AG04449 (cell line): Measurements from ENCODE around the gene FATE1.

Experiments
- CTCF ChIA-PET: fragments of 350-600 bp; formaldehyde crosslinking; extraction: SDS; loops from one replicate; lab custom pipeline; 2021; ENCODE audit warnings: antibody characterized with exemption; lab: Yijun Ruan, JAX
- POLR2A ChIA-PET: fragments of 400-600, 350-600 bp; formaldehyde crosslinking; extraction: SDS; loops from one replicate; lab custom pipeline; 2020; ENCODE audit warnings: antibody characterized with exemption, inconsistent platforms; lab: Yijun Ruan, JAX
- DNase-seq: peaks from one replicate; pipeline ENCODE4 v3.0.0-alpha.2; 2010; ENCODE audit warnings: low read depth, low spot score
- H3K4me3 ChIP-seq: 2 replicates; pipeline ENCODE4 v1.5.1; 2011; ENCODE audit warnings: low read depth, mild to moderate bottlenecking, control low read depth, low read length
- TF ChIP-seq, protein P1 (sequence below): IDR thresholded peaks from one replicate; pipeline ENCODE4 v1.5.1; 2011; ENCODE audit warnings: mild to moderate bottlenecking, moderate library complexity, low read length, control low read depth, inconsistent platforms; ENCODE audit not compliant: insufficient read depth; ENCODE audit errors: missing control alignments

The FATE1 gene

DNA sequence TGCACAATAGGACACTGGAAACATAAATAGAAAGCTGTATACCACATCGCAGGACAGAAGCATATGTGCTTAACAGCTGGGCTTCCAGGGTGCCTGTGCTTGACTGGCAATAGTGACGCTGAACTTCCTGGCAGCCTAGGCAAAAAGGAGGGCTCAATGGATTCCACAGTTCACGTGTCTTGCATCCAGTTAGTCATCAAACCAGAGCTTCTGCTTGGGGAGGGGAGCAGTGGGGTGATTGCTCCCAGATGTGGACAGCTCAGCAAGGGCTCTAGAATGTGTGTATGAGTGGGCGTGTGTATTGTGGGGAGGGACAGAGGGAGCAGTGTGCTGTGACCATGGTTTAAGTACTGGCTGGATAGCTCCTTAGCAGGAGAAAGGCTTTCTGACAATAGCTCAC lies 18.3 kb upstream of the FATE1 start:
- CTCF ChIA-PET = no interaction called here
- no peak overlapping the region for H3K4me3 ChIP-seq
- POLR2A ChIA-PET = no interaction called here
- TF ChIP-seq, protein P1, sequence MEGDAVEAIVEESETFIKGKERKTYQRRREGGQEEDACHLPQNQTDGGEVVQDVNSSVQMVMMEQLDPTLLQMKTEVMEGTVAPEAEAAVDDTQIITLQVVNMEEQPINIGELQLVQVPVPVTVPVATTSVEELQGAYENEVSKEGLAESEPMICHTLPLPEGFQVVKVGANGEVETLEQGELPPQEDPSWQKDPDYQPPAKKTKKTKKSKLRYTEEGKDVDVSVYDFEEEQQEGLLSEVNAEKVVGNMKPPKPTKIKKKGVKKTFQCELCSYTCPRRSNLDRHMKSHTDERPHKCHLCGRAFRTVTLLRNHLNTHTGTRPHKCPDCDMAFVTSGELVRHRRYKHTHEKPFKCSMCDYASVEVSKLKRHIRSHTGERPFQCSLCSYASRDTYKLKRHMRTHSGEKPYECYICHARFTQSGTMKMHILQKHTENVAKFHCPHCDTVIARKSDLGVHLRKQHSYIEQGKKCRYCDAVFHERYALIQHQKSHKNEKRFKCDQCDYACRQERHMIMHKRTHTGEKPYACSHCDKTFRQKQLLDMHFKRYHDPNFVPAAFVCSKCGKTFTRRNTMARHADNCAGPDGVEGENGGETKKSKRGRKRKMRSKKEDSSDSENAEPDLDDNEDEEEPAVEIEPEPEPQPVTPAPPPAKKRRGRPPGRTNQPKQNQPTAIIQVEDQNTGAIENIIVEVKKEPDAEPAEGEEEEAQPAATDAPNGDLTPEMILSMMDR = no peak
- peak; percentile 37 for DNase-seq

DNA sequence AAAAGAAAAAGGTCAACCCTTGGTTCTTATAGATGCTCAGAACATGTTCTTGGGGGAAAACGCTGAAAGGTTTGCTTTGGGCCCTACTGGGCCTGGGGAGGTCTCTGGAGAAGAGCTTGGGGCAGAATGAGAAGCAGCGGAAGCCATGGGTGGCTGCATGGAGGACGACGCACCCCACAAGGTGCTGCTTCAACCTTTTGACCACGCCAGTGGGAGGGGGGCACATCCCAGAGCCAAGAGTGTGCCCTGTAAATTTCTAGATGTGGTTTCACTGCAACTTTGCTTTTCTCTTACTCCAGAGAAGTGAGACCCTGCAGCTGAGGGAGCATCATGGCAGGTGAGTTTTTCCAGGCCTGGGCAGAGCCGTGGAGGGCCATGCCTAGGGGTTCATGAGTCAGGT lies 17.4 kb upstream of the FATE1 start:
- TF ChIP-seq, protein P1 = no peak
- POLR2A ChIA-PET = no interaction called here
- no peak for DNase-seq
- no peak overlapping the region for H3K4me3 ChIP-seq
- CTCF ChIA-PET = no interaction called here

DNA sequence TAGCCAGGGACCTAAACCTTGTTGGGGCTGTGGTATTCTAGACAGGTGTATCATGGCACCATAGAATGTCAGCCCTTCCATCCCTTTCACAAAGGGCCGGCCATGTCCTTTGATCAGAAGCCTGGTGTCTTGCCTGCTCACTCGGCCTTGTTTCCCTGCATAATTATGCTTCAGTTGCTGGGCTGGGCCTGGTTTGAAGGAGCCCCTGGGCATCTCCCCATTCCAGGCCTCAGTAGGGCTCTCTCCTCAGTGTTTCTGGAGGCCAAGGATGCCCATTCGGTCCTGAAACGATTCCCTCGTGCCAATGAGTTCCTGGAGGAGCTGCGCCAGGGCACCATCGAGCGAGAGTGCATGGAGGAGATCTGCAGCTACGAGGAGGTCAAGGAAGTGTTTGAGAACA lies 16.1 kb upstream of the FATE1 start:
- ChIA-PET POLR2A (no interaction called here), CTCF (no interaction called here)
- no peak overlapping the region for H3K4me3 ChIP-seq
- DNase-seq = no peak
- TF ChIP-seq, protein P1 = no peak

DNA sequence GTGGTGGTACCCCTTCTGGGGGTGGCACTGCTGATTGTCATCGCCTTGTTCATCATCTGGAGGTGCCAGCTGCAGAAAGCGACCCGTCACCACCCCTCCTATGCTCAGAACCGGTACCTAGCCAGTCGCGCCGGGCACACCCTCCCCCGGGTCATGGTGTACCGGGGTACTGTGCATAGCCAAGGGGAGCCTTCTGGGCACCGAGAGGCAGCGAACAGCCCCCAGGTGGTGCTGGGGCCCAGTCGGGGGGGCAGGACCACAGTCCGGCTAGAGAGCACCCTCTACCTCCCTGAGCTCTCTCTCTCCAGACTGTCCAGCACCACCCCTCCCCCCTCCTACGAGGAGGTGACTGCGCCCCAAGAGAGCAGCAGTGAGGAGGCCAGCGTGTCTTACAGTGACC lies 15.3 kb upstream of the FATE1 start:
- H3K4me3 ChIP-seq = no peak overlapping the region
- no peak for DNase-seq
- TF ChIP-seq, protein P1 = no peak
- CTCF ChIA-PET = no interaction called here
- POLR2A ChIA-PET = no interaction called here

DNA sequence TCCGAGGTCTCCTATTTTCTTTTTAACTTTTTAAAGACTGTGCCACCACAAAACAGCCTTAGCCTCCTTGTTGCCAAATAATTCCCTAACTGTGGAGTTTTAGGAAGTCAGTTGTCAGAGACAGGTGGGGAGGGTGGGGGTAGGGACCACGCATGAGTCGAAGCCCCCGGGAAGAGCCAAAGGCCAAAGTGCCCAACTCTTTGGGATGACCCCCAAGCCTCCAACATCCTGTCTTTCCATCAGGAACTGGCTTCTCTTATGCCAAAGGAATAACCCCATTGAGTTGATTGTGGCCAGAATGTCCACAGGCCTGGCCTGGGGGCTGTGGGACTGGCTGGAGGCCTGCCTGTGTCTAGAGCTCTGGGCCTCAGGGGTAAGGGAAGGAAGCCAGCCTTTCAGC lies 14.8 kb upstream of the FATE1 start:
- ChIA-PET CTCF (no interaction called here), POLR2A (no interaction called here)
- no peak overlapping the region for H3K4me3 ChIP-seq
- TF ChIP-seq, protein P1 = no peak
- no peak for DNase-seq

DNA sequence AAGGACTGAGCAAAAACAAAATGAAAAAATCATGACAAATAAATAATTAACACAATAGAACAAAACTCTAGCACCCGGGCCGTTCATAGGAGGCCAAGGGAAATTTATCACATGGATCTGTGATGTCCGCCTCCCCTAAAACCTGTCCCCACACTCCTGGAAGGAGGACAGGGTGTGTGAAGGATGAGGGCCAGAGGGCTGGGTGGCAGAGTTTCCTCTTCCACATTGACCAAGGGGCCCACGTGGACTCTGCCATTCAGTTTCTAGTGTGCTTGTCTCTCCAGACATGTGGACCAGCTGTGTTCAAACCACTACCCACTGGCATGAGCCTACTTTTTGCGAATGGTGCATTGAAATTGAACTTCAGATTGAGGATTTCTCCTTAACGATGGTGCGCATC lies 14.3 kb upstream of the FATE1 start:
- POLR2A ChIA-PET = no interaction called here
- H3K4me3 ChIP-seq = no peak overlapping the region
- CTCF ChIA-PET = no interaction called here
- TF ChIP-seq, protein P1 = no peak
- no peak for DNase-seq
